HepG2 (cell line): ENCODE results near the gene DAAM1. TPM values are rescaled to one million over a fixed set of nuclear protein-coding genes. Genes with fewer than 3 reads are reported as not detected.

ENCODE experiments used
- ATAD3A ChIP-seq: sonication (generic); formaldehyde crosslinking; IDR thresholded peaks from 2 replicates; pipeline ENCODE4 v1.4.0; 2020; ENCODE audit warnings: missing genetic modification reagents
- ATF5 ChIP-seq: sonication (generic); formaldehyde crosslinking; IDR thresholded peaks from 2 replicates; pipeline ENCODE4 v1.4.0; 2020; ENCODE audit warnings: mild to moderate bottlenecking, low read depth, missing genetic modification reagents
- ATRX ChIP-seq: sonication (generic); formaldehyde crosslinking; IDR thresholded peaks from 2 replicates; pipeline ENCODE4 v1.4.0; 2020; ENCODE audit warnings: missing genetic modification reagents, borderline replicate concordance
- BHLHE40 ChIP-seq: IDR thresholded peaks from 2 replicates; pipeline ENCODE4 v1.6.1; 2011; ENCODE audit warnings: low read length, improper control_type of control experiment
- ELK4 ChIP-seq: sonication (generic); formaldehyde crosslinking; IDR thresholded peaks from 2 replicates; pipeline ENCODE4 v1.9.0; 2021; ENCODE audit warnings: missing genetic modification reagents, borderline replicate concordance
- FOXC1 ChIP-seq: sonication (generic); formaldehyde crosslinking; IDR thresholded peaks from 2 replicates; pipeline ENCODE4 v1.8.0; 2022; ENCODE audit warnings: mild to moderate bottlenecking, missing genetic modification reagents, borderline replicate concordance
- HDAC2 ChIP-seq: sonication (generic); formaldehyde crosslinking; IDR thresholded peaks from 2 replicates; pipeline ENCODE4 v1.4.0; 2020; ENCODE audit warnings: missing genetic modification reagents
- HOXA9 ChIP-seq: sonication (generic); formaldehyde crosslinking; IDR thresholded peaks from 2 replicates; pipeline ENCODE4 v1.8.1; 2022; ENCODE audit warnings: missing genetic modification reagents, mild to moderate bottlenecking, moderate library complexity, borderline replicate concordance
- IRF1 ChIP-seq: sonication (generic); formaldehyde crosslinking; IDR thresholded peaks from 2 replicates; pipeline ENCODE4 v1.4.0; 2020; ENCODE audit warnings: low read depth, mild to moderate bottlenecking, missing genetic modification reagents
- JUN ChIP-seq: sonication (generic); formaldehyde crosslinking; IDR thresholded peaks from 2 replicates; pipeline ENCODE4 v1.4.0; 2020; ENCODE audit warnings: mild to moderate bottlenecking, missing genetic modification reagents
- KMT2B ChIP-seq: IDR thresholded peaks from 2 replicates; pipeline ENCODE4 v1.6.1; 2016; ENCODE audit warnings: missing genetic modification reagents, missing compliant biosample characterization
- RNF2 ChIP-seq: fragments of 450-650 bp; conservative IDR thresholded peaks from 2 replicates; pipeline ENCODE4 v1.6.1; 2016; ENCODE audit warnings: low read depth
- ZBTB25 ChIP-seq: IDR thresholded peaks from 2 replicates; pipeline ENCODE4 v1.6.1; 2018; ENCODE audit warnings: missing genetic modification reagents
- ZNF354B ChIP-seq: sonication (generic); formaldehyde crosslinking; IDR thresholded peaks from 2 replicates; pipeline ENCODE4 v1.8.0; 2022; ENCODE audit warnings: mild to moderate bottlenecking, missing genetic modification reagents
- ZNF512 ChIP-seq: sonication (generic); formaldehyde crosslinking; IDR thresholded peaks from 2 replicates; pipeline ENCODE4 v1.4.0; 2020; ENCODE audit warnings: mild to moderate bottlenecking, missing genetic modification reagents
- ZNF562 ChIP-seq: sonication (generic); formaldehyde crosslinking; IDR thresholded peaks from 2 replicates; pipeline ENCODE4 v1.8.0; 2022; ENCODE audit warnings: missing genetic modification reagents, borderline replicate concordance
- ZNF563 ChIP-seq: sonication (generic); formaldehyde crosslinking; IDR thresholded peaks from 2 replicates; pipeline ENCODE4 v1.8.0; 2022; ENCODE audit warnings: mild to moderate bottlenecking, moderate library complexity, missing genetic modification reagents
- ZNF800 ChIP-seq: sonication (generic); formaldehyde crosslinking; IDR thresholded peaks from 2 replicates; pipeline ENCODE4 v1.4.0; 2020; ENCODE audit warnings: missing genetic modification reagents
- ZXDC ChIP-seq: sonication (generic); formaldehyde crosslinking; IDR thresholded peaks from 2 replicates; pipeline ENCODE4 v1.5.0; 2020; ENCODE audit warnings: mild to moderate bottlenecking, missing genetic modification reagents
- polyA plus RNA-seq, 8 experiments: library from polyadenylated mRNA; depleted of rRNA in 3 of 8; stranded (reverse) in 7 of 8; unstranded in 1 of 8; fragments of >200 nt; fragmentation: Illumina TruSeq in 4 of 8; extraction: Trizol in 4 of 8; gene quantifications; 2 replicates each; pipeline versions ENCODE4 v1.2.1 to v1.2.3, GENCODE V29; 2011 to 2016; ENCODE audit warnings: low read depth in 4 of 8, missing spikeins in 1 of 8, mixed read lengths in 1 of 8; ENCODE audit not compliant: insufficient read depth in 1 of 8
- total RNA-seq, 5 experiments: library from RNA; depleted of rRNA; stranded (reverse); fragments of >200 nt; fragmentation: Illumina TruSeq; extraction: Trizol; gene quantifications; 2 replicates each; pipeline ENCODE4 v1.2.3, GENCODE V29; 2016; ENCODE audit warnings: low read depth in 1 of 5

Gene DAAM1
- total and polyA plus RNA-seq, 2 of the 13 experiments (the other 11 are each of a cell fraction or from before 2014, with no cell fraction given), result 10.9 to 24.5 TPM

- no peak for TF ChIP-seq ZNF512 (CRISPR knock-in tag)
- no peak for TF ChIP-seq ZBTB25 (CRISPR knock-in tag)
- peak; percentile 75; the same call in 1 of the 2 replicates for TF ChIP-seq HDAC2 (CRISPR knock-in tag)
- TF ChIP-seq ATF5 (CRISPR knock-in tag), result no peak
- TF ChIP-seq ATAD3A (CRISPR knock-in tag), result no peak
- TF ChIP-seq ZXDC (CRISPR knock-in tag), result no peak
- no peak for TF ChIP-seq FOXC1 (CRISPR knock-in tag)
- no peak for TF ChIP-seq ZNF563 (CRISPR knock-in tag)
- no peak for TF ChIP-seq RNF2
- 0 out of 2 replicates have a peak, but pooled peaks have one; percentile 60 for TF ChIP-seq KMT2B (CRISPR knock-in tag)
- TF ChIP-seq ZNF562 (CRISPR knock-in tag), result no peak
- TF ChIP-seq BHLHE40, result peak; percentile 81
- no peak for TF ChIP-seq HOXA9
- TF ChIP-seq IRF1 (CRISPR knock-in tag), result no peak
- no peak for TF ChIP-seq JUN (CRISPR knock-in tag)
- no peak for TF ChIP-seq ZNF354B (CRISPR knock-in tag)
- TF ChIP-seq ATRX, result no peak
- TF ChIP-seq ELK4 (CRISPR knock-in tag), result no peak
- no peak for TF ChIP-seq ZNF800 (CRISPR knock-in tag)
Measured at GRCh38 chr14:59297071-59297776, 108.8 kb downstream of the DAAM1 start (continued).
